MM.1S (cell line): ENCODE data around the gene SLC8A3.

Source experiments
- DNase-seq: peaks from one replicate; pipeline ENCODE4 v3.0.0-alpha.2; 2015
- H2AFZ ChIP-seq: fragments of 300-600 bp; sonication (generic); 2 replicates; pipeline ENCODE4 v1.6.0; 2016; ENCODE audit warnings: antibody characterized with exemption, low read length
- H3F3A ChIP-seq: fragments of 300-600 bp; sonication (generic); 2 replicates; pipeline ENCODE4 v1.6.1; 2016; ENCODE audit warnings: mild to moderate bottlenecking, antibody characterized with exemption, low read length, moderate library complexity, mixed read lengths; ENCODE audit not compliant: insufficient read depth
- H3K27ac ChIP-seq: fragments of 300-600 bp; sonication (generic); 2 replicates; pipeline ENCODE4 v1.5.1; 2016; ENCODE audit warnings: mild to moderate bottlenecking, low read length
- H3K27me3 ChIP-seq: fragments of 300-600 bp; sonication (generic); replicated peaks from 2 replicates; pipeline ENCODE4 v1.6.0; 2016; ENCODE audit warnings: low read length; ENCODE audit not compliant: insufficient read depth
- H3K36me3 ChIP-seq: fragments of 300-600 bp; sonication (generic); replicated peaks from 2 replicates; pipeline ENCODE4 v1.6.1; 2016; ENCODE audit warnings: mild to moderate bottlenecking, low read length, mixed read lengths; ENCODE audit not compliant: insufficient read depth
- H3K4me1 ChIP-seq: fragments of 300-600 bp; sonication (generic); 2 replicates; pipeline ENCODE4 v1.6.1; 2016; ENCODE audit warnings: low read length, mixed read lengths
- H3K4me2 ChIP-seq: fragments of 300-600 bp; sonication (generic); 2 replicates; pipeline ENCODE4 v1.6.0; 2016; ENCODE audit warnings: low read depth, low read length
- H3K4me3 ChIP-seq: fragments of 300-600 bp; sonication (generic); 2 replicates; pipeline ENCODE4 v1.5.1; 2016; ENCODE audit warnings: low read length, mixed read lengths
- H3K79me2 ChIP-seq: fragments of 300-600 bp; sonication (generic); 2 replicates; pipeline ENCODE4 v1.6.1; 2016; ENCODE audit warnings: mixed run types, low read length, mixed read lengths
- H3K9ac ChIP-seq: fragments of 300-600 bp; sonication (generic); 2 replicates; pipeline ENCODE4 v1.6.1; 2016; ENCODE audit warnings: low read length, mixed read lengths
- H3K9me2 ChIP-seq: fragments of 300-600 bp; sonication (generic); replicated peaks from 2 replicates; pipeline ENCODE4 v1.6.1; 2016; ENCODE audit warnings: mild to moderate bottlenecking, low read length, mixed read lengths; ENCODE audit not compliant: insufficient read depth
- H3K9me3 ChIP-seq: fragments of 300-600 bp; sonication (generic); replicated peaks from 2 replicates; pipeline ENCODE4 v1.6.1; 2016; ENCODE audit warnings: mild to moderate bottlenecking, low read length, mixed read lengths; ENCODE audit not compliant: insufficient read depth
- H4K20me1 ChIP-seq: fragments of 300-600 bp; sonication (generic); 2 replicates; pipeline ENCODE4 v1.6.1; 2016; ENCODE audit warnings: mild to moderate bottlenecking, low read length, moderate library complexity, mixed read lengths; ENCODE audit not compliant: insufficient read depth
- EZH2 ChIP-seq: fragments of 300-600 bp; sonication (generic); optimal IDR thresholded peaks from 2 replicates; pipeline ENCODE3; 2017; ENCODE audit warnings: low read depth, mild to moderate bottlenecking, antibody characterized with exemption, low read length, mixed read lengths
- EZH2phosphoT487 ChIP-seq: fragments of 300-600 bp; sonication (generic); IDR thresholded peaks from 2 replicates; pipeline ENCODE4 v1.6.1; 2018; ENCODE audit warnings: antibody characterized with exemption, low read length
- TF ChIP-seq, protein P1 (sequence below): fragments of 300-600 bp; sonication (generic); IDR thresholded peaks from 2 replicates; pipeline ENCODE4 v1.5.1; 2016; ENCODE audit warnings: antibody characterized with exemption, low read length, mixed read lengths

Gene SLC8A3

DNA sequence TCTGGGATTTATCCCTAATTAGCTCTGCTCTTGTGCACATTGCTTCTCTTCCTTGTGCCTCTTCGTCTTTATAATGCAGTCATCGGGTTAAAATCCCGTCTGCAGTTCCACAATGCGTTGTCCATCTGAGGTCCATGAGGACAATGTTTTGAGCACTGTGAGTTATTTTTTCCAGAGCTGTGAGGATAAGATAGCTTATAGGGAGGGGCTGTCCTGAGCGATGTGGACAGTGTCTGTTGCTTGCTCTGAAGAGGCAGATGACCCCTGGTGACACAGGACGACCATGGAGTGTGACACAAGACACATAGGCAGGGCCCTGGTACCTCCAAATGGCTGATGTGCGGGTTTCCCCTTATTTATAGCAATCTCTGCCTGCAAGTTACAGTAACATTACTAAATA is 177.0 kb downstream of the SLC8A3 start:
- Histone ChIP-seq H2AFZ (no peak overlapping the region), H3F3A (0 out of 2 replicates have a peak, but pooled peaks cover 6% of the 10 kb centered on the region), H3K9me3 (no peaks in the 10 kb centered on the region), H3K27me3 (no peaks in the 10 kb centered on the region), H3K36me3 (no peaks in the 10 kb centered on the region), H3K79me2 (no peaks in the 10 kb centered on the region), H3K4me3 (no peak overlapping the region), H3K4me2 (no peak overlapping the region), H4K20me1 (no peaks in the 10 kb centered on the region), H3K9me2 (no peaks in the 10 kb centered on the region), H3K4me1 (peaks cover 24% of the 10 kb centered on the region), H3K9ac (no peak overlapping the region), H3K27ac (no peak overlapping the region)
- no peak for DNase-seq
- TF ChIP-seq, protein P1, sequence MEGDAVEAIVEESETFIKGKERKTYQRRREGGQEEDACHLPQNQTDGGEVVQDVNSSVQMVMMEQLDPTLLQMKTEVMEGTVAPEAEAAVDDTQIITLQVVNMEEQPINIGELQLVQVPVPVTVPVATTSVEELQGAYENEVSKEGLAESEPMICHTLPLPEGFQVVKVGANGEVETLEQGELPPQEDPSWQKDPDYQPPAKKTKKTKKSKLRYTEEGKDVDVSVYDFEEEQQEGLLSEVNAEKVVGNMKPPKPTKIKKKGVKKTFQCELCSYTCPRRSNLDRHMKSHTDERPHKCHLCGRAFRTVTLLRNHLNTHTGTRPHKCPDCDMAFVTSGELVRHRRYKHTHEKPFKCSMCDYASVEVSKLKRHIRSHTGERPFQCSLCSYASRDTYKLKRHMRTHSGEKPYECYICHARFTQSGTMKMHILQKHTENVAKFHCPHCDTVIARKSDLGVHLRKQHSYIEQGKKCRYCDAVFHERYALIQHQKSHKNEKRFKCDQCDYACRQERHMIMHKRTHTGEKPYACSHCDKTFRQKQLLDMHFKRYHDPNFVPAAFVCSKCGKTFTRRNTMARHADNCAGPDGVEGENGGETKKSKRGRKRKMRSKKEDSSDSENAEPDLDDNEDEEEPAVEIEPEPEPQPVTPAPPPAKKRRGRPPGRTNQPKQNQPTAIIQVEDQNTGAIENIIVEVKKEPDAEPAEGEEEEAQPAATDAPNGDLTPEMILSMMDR: no peak
- TF ChIP-seq EZH2 (no peak), EZH2phosphoT487 (no peak)

DNA sequence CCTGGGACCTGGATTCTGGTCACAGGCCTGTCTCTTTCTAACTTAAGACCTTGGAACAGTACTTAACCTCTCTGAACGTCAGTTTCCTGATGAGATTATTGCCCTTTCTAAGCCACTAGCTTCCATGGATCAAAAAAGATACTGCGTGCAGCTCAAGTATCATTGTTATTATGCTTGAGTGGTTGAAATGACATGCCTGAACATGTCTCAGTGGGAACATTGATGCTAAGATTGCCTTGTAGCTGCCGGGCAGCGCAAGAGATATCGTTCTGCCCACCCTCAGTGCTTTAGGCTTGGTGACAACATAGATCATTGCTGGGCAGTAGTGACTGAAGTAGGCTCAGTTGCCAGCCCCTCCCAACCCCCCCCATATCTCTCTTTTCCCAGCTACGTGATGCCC is 177.7 kb downstream of the SLC8A3 start:
- 0 out of 2 replicates have a peak, but pooled peaks cover 6% of the 10 kb centered on the region for H3F3A ChIP-seq

DNA sequence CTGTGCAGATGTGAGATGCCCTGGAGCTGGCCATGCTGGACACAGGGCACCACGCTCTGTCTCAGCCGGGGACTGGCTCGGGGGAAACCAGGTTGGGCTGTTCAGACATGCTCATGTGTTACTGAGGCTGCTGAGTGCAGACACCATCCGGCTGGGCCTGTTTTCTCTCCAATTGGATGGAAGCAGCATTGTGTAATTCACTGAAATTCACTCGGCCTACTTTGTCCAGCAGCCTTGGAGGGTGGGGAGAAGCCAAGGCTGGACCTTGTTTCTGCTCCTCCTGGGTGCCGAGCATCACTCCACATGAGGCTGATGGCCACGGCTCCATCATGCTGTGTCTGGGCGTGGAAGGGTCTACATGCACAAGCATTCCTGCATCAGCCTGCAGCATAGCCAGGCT is 178.8 kb downstream of the SLC8A3 start:
- Histone ChIP-seq H3K4me2 (no peak overlapping the region), H3K9me3 (no peaks in the 10 kb centered on the region), H3K4me1 (peaks cover 31% of the 10 kb centered on the region), H3K4me3 (no peak overlapping the region), H3K79me2 (no peaks in the 10 kb centered on the region), H3K9ac (no peak overlapping the region), H3K36me3 (no peaks in the 10 kb centered on the region), H3F3A (0 out of 2 replicates have a peak, but pooled peaks cover 6% of the 10 kb centered on the region), H3K27ac (no peak overlapping the region), H3K9me2 (no peaks in the 10 kb centered on the region), H2AFZ (no peak overlapping the region), H3K27me3 (no peaks in the 10 kb centered on the region), H4K20me1 (no peaks in the 10 kb centered on the region)
- DNase-seq: no peak
- TF ChIP-seq, protein P1: no peak
- TF ChIP-seq EZH2: no peak
- no peak for TF ChIP-seq EZH2phosphoT487

More for the DNA sequence above, 177.7 kb downstream of the SLC8A3 start:
- no peak for DNase-seq
- peaks cover 30% of the 10 kb centered on the region for H3K4me1 ChIP-seq
- no peaks in the 10 kb centered on the region for H3K9me3 ChIP-seq
- H3K27me3 ChIP-seq: no peaks in the 10 kb centered on the region
- no peak overlapping the region for H3K27ac ChIP-seq
- H3K9ac ChIP-seq: no peak overlapping the region
- TF ChIP-seq, protein P1: no peak
- TF ChIP-seq EZH2phosphoT487 (no peak), EZH2 (no peak)
- no peak overlapping the region for H3K4me3 ChIP-seq
- H4K20me1 ChIP-seq: no peaks in the 10 kb centered on the region
- H3K36me3 ChIP-seq: no peaks in the 10 kb centered on the region
- H3K9me2 ChIP-seq: no peaks in the 10 kb centered on the region
- no peak overlapping the region for H3K4me2 ChIP-seq
- H2AFZ ChIP-seq: no peak overlapping the region
- no peaks in the 10 kb centered on the region for H3K79me2 ChIP-seq
